Stimulated activated CD4-positive, alpha-beta T cell treated with anti-CD3 and anti-CD28 coated beads, TNF-alpha, amount 100 ng/mL, for 4 hours (primary cell): ENCODE data around the gene SRRM5.
"Not testable (repeated sequence)": the region's sequence is repeated elsewhere in the genome, so short reads cannot be mapped to it uniquely, and the experiment has no call there.

Experiments
- DNase-seq, 3 experiments: peaks; one replicate each; pipeline ENCODE4 v3.0.0-alpha.2; 2020; ENCODE audit warnings: low read depth in 3 of 3

SRRM5 gene, protein sequence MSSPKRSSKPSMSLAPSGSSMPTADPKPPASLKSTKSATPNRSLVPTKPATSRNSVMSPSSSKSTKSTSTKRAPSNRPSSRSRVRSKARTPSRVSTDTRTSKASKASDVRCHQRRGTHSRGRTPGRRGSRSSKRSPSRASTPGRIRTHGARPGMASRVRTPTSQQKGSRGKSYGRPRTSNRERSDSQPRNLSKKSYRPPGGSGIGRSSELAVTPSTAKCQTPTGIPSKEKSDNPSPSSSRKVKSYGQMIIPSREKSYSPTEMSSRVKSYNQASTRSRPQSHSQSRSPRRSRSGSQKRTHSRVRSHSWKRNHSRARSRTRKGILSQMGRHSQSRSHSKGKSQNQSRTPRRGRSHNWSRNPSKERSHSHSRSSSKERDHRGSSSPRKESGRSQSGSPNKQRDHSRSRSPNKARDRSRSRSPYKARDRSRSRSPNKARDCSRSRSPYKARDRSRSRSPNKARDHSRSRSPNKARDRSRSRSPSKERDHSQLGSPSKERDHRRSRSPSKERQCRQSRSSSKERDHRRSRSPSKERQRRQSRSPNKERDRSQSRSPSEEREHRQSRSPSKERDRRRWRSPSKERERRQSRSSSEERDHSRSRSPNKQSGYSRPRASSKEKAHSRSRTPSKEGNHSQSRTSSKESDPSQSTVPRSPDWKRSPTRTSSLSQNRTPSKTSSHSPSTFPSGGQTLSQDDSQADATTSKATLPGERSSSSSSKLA

DNA sequence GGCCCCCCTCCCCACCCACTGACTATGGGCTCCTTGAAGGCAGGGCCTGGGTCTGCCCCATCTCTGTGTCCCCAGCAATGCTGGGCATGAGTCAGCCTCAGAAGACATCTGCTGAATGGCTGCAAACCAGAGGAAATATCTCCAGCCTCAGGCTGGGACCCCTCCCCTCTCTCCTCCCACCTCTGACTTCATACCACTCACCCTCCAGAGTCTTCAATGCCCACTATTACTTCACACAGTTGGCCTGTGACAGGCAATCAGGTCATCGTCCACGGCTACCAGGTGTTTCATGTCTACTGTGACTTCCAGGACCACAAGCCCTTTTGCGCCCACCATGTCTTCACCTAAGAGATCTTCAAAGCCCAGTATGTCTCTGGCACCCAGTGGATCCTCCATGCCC lies at the start of gene SRRM5:
Gene SRRM5, plus strand, starts transcription at position 301 of the 400 bp plus-strand sequence. Its CDS starts 34 bp downstream, at position 335.
- DNase-seq = no peak

- no peak for DNase-seq
These were observed 49.6 kb upstream of the SRRM5 start for GRCh38 chr19:43562226-43562697.

- DNase-seq = peak; percentile 26 to 63 (median 48)
These were observed 49.1 kb upstream of the SRRM5 start for GRCh38 chr19:43562698-43563241.

DNA sequence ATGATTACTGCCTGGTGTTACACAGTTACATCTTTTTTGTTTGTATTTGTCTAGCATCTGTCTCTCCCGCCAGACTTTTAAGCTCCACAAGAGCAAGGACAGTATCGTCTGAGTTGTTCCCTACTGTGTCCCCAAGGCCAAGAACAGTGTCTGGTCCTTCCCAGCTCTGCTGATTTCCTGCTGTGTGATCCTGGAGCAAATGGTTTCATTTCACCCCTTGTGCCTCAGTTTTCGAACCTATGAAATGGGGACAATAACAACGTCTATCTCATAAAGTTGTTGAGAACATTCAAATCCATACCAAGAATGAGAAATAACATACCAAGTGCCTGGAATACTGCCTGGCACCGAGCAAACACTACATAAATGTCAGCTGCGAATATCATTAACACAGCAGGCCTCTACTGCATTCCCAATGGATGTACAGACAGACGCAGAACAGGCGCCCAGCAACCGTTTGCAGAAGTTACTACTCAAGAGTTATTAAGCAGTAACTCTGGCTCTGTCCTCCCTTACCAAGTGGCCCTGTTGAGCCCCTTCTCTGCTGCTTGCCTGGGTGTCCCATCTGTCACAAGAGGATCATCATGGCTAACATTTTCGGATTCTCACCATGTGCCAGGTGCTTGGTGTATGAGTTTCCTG lies 48.0 kb upstream of the SRRM5 start:
- no peak for DNase-seq

DNA sequence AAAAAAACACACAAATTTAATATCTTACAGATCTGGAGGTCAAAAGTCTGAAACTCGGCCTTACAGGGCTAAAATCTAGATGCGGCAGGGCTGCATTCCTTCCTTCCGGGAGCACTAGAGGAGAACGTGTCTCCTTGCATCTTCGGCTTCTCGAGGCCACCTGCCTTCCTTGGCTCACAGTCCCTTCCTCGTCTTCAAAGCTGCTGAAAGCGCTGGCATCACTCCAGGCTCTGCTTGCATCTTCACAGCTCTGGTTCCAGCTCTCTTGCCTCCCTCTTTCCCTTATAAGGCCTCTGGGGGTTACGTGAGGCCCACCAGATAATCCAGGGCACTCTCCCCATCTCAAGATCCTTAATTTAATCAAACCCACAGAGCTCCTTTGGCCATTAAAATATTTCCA lies 47.1 kb upstream of the SRRM5 start:
- DNase-seq = no peak

DNA sequence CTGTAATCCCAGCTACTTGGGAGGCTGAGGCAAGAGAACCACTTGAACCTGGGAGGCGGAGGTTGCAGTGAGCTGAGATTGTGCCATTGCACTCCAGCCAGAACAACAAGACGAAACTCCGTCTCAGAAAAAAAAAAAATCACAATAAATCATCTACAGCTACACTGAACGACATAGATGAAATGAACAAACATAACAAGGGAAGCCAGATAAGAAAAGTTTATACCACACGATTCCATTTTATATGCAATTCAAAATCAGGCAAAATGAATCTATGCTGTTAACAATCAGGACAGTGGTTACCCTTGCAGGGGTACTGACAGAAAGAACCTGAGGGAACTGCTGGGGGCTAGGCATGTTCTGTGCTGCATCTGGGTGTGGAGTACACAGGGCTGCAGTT lies 42.2 kb upstream of the SRRM5 start:
- no peak for DNase-seq

DNA sequence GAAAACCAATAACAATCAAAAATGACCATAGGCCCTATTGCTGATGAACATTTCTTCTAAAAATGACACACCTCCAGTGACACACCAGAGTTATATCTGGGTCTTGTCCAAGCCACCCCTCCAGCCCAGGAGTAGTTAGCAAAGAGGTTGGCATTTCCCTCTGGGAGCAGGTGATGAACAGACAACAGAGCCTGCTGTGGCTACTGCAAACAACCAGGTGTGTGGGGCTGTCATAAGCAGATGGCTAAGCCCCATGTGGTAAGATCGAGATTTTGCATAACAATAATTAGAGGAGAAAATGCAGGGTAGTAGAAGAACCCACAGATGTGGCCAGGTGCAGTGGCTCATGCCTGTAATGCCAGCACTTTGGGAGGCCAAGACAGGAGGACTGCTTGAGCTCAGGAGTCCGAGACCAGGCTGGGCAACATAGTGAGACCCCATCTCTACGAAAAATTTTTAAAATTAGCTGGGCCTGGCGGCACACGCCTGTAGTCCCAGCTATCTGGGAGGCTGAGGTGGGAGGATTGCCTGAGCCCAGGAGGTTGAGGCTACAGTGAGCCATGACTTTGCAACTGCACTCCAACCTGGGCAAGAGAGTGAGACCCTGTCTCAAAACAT lies 41.6 kb upstream of the SRRM5 start:
- no peak for DNase-seq

- no peak for DNase-seq
These were observed 39.7 kb upstream of the SRRM5 start for GRCh38 chr19:43572171-43572588.

GRCh38 chr19:43574424-43575155 lies 37.3 kb upstream of the SRRM5 start:
- no peak for DNase-seq

- DNase-seq = peak; percentile 87 to 89 (median 88)
These were observed 36.5 kb upstream of the SRRM5 start, which contains the start of the genes PINLYP and XRCC1 for GRCh38 chr19:43575156-43575950. Gene PINLYP (plus strand): TSS chr19:43575801. CDS start chr19:43577192, 1,391 bp downstream. Gene XRCC1 (minus strand): TSS chr19:43575527. CDS start chr19:43575458, 69 bp downstream.

DNA sequence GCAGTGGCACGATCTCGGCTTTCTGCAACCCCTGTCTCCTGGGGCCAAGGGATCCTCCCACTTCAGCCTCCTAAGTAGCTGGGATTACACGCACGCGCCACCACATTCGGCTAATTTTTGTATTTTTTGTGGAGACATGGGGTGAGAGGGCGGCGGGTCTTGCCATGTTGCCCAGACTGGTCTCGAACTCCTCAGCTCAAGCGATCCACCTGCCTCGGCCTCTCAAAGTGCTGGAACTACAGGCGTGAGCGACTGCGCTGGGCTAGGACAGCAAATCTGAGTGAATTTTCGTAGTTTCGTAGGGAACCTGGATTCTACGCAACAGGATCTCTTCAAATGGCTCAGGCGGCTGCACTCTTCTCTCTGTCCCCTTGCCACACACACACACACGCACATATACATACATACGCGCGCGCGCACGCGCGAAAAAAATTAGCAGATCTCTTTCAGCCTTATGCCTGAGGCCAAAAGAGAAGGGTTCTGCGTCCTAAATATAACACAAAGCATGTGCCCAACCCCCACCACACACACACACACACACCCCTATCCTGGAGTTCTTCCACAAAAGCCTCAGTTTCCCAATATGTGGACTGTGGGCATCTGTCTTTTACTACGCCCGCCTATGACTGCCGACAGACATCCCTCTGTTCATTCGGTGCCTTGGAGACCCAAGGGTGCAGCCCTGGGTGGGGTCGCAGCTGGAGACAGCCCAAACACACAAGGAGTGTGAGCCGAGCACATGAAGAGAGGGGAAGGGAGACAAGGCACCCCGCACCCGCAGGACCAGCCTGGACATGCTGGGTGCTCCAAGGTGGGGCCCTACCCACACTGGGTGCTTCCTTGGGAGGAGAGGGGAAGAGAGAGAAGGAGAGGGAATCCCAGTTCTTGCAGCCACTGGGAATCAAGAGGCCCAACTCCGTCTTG lies 35.7 kb upstream of the SRRM5 start:
- no peak for DNase-seq

DNA sequence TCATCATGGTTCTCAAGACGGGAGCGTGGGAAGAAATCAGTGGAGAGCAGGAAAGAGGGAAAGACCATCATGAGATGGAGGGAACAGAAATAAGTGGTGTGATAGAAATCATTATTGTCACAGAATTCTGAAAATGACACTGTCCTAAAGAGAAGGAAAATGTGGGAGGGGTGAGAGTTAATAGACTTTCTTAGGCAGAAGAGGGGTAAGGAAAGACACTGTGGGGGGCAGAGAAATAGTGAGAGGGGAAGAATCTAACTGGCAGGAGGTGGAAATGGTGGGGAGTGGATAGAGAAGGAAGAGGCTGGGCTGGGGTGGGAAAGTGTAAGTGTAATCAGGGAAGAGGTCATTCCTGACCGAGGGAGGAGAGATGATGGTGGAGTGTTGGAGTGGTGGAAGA lies 33.1 kb upstream of the SRRM5 start:
- DNase-seq = no peak

- no peak for DNase-seq
These were observed 30.4 kb upstream of the SRRM5 start for GRCh38 chr19:43581467-43581866.

- DNase-seq = no peak
These were observed 29.4 kb upstream of the SRRM5 start for GRCh38 chr19:43582495-43582894.

GRCh38 chr19:43584484-43584883 lies 27.4 kb upstream of the SRRM5 start:
- DNase-seq = no peak

- no peak for DNase-seq
These were observed 25.5 kb upstream of the SRRM5 start for GRCh38 chr19:43586346-43586745.

DNA sequence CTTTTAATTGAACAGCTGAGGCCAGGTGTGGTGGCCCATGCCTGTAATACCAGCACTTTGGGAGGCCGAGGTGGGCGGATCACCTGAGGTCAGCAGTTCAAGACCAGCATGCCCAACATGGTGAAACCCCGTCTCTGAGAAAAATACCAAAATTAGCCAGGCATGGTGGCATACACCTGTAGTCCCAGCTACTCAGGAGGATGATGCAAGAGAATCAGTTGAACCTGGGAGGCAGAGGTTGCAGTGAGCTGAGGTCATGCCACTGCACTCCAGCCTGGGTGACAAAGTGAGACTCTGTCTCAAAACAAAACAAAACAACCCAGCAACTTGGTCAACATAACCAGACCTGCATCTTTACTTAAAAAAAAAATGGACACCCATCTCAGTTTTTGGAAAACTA lies 24.9 kb upstream of the SRRM5 start:
- DNase-seq = not testable (repeated sequence)

DNA sequence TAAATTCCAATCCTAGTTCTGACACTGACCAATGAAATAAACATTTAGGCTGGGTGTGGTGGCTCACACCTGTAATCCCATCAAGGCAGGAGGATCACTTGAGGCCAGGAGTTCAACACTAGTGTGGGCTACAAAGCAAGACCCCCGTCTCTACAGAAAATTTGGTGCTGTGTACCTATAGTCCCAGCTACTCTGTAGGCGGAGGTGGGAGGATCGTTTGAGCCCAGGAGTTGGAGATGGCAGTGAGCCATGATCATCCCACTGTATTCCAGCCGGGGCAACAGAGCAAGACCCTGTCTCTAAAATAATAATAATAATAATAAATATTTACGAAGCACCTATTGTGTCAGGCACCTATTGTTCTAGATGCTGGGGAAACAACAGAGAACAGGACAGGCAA lies 22.6 kb upstream of the SRRM5 start:
- DNase-seq = no peak

GRCh38 chr19:43589678-43590077 lies 22.2 kb upstream of the SRRM5 start:
- DNase-seq = no peak
